GM19023 (cell line): ENCODE data around the gene CST4.
"Not testable (repeated sequence)": the region's sequence is repeated elsewhere in the genome, so short reads cannot be mapped to it uniquely, and the experiment has no call there.

Experiments used
- ATAC-seq: cut with Tn5 transposase; IDR thresholded peaks from one replicate; pipeline ENCODE4 v1.9.1; 2021; ENCODE audit warnings: mild to moderate bottlenecking, moderate library complexity; ENCODE audit not compliant: unreplicated experiment

The CST4 gene, protein sequence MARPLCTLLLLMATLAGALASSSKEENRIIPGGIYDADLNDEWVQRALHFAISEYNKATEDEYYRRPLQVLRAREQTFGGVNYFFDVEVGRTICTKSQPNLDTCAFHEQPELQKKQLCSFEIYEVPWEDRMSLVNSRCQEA

GRCh38 chr20:23688684-23689398 is at the start of gene CST4:
TSS of gene CST4 (minus strand) at chr20:23689038. CDS start at chr20:23688969, 69 bp downstream.
- ATAC-seq, result not testable (repeated sequence)

GRCh38 chr20:23735391-23735790 is 46.6 kb upstream of the CST4 start:
- ATAC-seq, result not testable (repeated sequence)

GRCh38 chr20:23734949-23735348 is 46.1 kb upstream of the CST4 start:
- ATAC-seq, result not testable (repeated sequence)

- ATAC-seq, result not testable (repeated sequence)
Observed at GRCh38 chr20:23734440-23734839, 45.6 kb upstream of the CST4 start.

GRCh38 chr20:23727016-23727415 is 38.2 kb upstream of the CST4 start:
- ATAC-seq, result no peak

DNA sequence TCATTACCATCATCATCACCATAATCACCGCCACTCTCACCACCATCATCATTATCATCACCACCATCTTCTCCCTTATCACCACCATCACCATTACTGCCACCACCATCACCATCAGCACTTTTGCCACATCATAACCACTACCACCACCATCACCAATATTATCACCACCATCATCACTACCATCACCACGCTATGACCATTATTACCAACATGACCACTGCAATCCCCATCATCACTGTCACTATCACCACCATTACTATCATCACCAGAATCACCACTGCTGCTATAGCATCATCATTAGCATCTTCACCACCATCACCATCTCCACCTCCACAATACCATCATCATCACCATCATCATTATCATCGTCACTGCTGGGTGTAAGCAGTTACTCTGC is 36.3 kb upstream of the CST4 start:
- no peak for ATAC-seq

- ATAC-seq, result peak; percentile 70
Observed at GRCh38 chr20:23723659-23724307, 34.9 kb upstream of the CST4 start.

GRCh38 chr20:23722851-23723250 is 34.0 kb upstream of the CST4 start:
- not testable (repeated sequence) for ATAC-seq

DNA sequence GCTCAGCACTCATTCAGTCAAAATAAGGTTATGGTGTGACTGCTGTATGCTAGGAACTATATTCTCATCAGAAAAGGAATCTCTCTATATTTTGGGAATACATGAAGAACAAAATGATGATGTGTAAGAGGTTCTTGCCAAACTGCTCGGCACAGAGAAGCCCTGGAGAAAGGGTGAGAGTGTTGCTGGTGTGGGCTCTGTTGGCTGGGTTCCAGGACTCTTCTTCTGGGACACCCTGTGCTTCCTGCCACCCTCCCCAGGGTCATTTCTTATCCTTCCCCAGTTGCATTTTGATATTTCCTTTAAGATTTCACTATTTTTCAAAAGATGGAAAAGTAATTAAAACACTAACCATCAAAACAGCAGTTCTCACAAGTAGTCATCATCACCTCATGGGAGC is 33.1 kb upstream of the CST4 start:
- ATAC-seq, result no peak

- not testable (repeated sequence) for ATAC-seq
Observed at GRCh38 chr20:23719351-23719750, 30.5 kb upstream of the CST4 start.

- ATAC-seq, result not testable (repeated sequence)
Observed at GRCh38 chr20:23711778-23712177, 22.9 kb upstream of the CST4 start.

- no peak for ATAC-seq
Observed at GRCh38 chr20:23710771-23711170, 21.9 kb upstream of the CST4 start.

DNA sequence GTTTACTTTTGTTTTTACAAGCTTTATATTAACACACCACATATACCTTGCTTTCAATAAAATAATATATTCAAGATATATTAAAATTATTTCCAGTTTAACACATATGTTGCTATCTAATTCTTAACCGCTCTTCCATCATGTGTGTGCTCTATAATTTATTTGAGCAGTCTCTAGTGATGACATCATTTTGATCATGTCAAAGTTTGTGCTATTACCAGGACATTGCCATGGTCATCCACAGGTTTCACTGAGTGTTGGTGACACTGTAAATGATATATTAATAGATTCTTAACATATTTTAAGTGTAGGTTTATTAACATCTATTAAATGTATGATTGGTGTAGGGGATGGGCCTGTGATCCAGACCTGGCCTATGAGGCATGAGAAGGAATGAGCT is 17.1 kb upstream of the CST4 start:
- no peak for ATAC-seq

DNA sequence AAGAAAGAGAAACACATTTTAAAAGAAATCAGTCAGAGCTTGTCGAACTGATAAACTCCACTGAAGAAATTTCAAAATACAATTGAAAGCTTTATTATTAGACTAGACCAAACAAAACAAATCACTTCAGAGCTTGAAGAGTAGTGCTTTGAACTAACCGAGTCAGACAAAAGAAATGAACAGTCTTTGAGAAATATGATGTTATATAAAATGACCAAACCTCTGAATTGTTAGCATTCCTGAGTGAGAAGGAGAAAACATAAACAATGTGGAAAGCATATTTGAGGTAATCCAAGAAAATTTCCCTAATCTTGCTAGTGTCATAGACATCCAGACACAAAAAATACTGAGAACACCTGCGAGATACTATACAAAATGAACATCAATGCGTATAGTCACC is 13.2 kb upstream of the CST4 start:
- no peak for ATAC-seq

DNA sequence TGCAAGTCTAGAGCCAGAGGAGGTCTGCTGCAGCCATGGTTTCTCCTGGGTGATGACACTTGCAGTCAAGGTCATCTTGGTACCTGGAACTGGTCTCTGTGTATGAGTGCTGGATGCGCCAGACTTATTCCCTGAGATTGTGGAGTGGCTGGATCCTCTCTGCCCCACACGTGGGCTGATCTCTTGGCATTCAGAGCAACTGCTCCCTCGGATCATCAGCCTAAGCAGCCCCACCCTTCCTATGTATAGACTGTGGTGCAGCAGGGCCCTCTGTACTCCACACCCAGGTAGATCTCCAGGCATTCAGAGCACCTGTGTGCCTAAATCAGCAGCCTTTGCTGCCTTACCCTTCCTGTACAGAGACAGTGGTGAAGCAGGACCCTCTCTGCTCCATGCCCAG is 12.1 kb upstream of the CST4 start:
- no peak for ATAC-seq

DNA sequence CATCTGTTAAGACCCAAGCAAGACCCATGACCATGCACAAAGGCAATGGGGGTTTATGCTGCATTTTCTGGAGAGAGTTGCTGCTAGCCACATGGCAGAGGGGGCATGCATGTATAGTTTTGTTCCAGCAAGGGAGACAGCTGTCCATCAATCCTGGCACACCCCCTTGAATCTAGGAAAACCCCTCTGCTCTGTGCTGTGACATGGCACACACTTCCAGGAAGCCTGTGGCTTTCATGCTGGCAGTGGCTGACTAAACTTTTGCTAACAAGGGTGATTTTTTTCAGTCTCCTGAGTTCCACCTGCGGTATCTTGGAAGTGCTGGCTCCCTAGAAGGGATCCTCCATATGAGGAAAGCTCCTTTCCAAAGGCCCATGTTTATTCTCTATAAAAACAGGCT is 9.1 kb upstream of the CST4 start:
- no peak for ATAC-seq

DNA sequence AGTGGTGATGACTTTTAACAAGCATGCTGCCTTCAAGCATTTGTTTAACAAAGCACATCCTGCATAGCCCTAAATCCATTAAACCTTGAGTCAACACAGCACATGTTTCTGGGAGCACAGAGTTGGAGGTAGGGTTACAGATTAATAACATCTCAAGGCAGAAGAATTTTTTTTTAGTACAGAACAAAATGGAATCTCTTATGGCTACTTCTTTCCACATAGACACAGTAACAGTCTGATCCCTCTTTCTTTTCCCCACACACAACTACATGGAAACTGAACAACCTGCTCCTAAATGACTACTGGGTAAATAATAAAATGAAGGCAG is 6.2 kb upstream of the CST4 start:
- ATAC-seq, result not testable (repeated sequence)

GRCh38 chr20:23694178-23695067 is 5.6 kb upstream of the CST4 start:
- ATAC-seq, result not testable (repeated sequence)

GRCh38 chr20:23692725-23693619 is 4.1 kb upstream of the CST4 start:
- ATAC-seq, result not testable (repeated sequence)

- no peak for ATAC-seq
Observed at GRCh38 chr20:23691675-23692074, 2.8 kb upstream of the CST4 start.
